Measurements from ENCODE around the gene MISP.

The MISP gene

GRCh38 chr19:746208-746819 lies 4.6 kb upstream of the MISP start:
- DNase-seq (ENCODE audit: low spot score): no peak

GRCh38 chr19:746956-747355 lies 4.0 kb upstream of the MISP start:
- DNase-seq (ENCODE audit: low spot score): no peak

GRCh38 chr19:747432-748273 lies 3.3 kb upstream of the MISP start:
- no peak for DNase-seq (ENCODE audit: low spot score)

GRCh38 chr19:748274-748598 lies 2.7 kb upstream of the MISP start:
- no peak for DNase-seq (ENCODE audit: low spot score)

- DNase-seq (ENCODE audit: low spot score): no peak
Measured at GRCh38 chr19:749811-750210, 1.1 kb upstream of the MISP start.

GRCh38 chr19:751501-752341 lies 809 bp downstream of the MISP start:
- no peak for DNase-seq (ENCODE audit: low spot score)

GRCh38 chr19:752652-753517 lies 2.0 kb downstream of the MISP start:
- peak; percentile 98 for DNase-seq (ENCODE audit: low spot score)

GRCh38 chr19:754530-754929 lies 3.6 kb downstream of the MISP start:
- DNase-seq (ENCODE audit: low spot score): no peak

GRCh38 chr19:755063-755462 lies 4.2 kb downstream of the MISP start:
- no peak for DNase-seq (ENCODE audit: low spot score)

- DNase-seq (ENCODE audit: low spot score): peak; percentile 52
Measured at GRCh38 chr19:756236-756635, 5.3 kb downstream of the MISP start.

GRCh38 chr19:756821-757688 lies 6.1 kb downstream of the MISP start:
- no peak for DNase-seq (ENCODE audit: low spot score)

GRCh38 chr19:757811-758668 lies 7.1 kb downstream of the MISP start:
- DNase-seq (ENCODE audit: low spot score): no peak

GRCh38 chr19:763181-763580 lies 12.3 kb downstream of the MISP start:
- DNase-seq (ENCODE audit: low spot score): no peak

GRCh38 chr19:763869-764268 lies 13.0 kb downstream of the MISP start:
- no peak for DNase-seq (ENCODE audit: low spot score)

GRCh38 chr19:764301-764700 lies 13.4 kb downstream of the MISP start:
- DNase-seq (ENCODE audit: low spot score): no peak

- no peak for DNase-seq (ENCODE audit: low spot score)
Measured at GRCh38 chr19:765179-765738, 14.3 kb downstream of the MISP start.

- DNase-seq (ENCODE audit: low spot score): no peak
Measured at GRCh38 chr19:768424-768823, 17.5 kb downstream of the MISP start.

GRCh38 chr19:769616-770015 lies 18.7 kb downstream of the MISP start:
- no peak for DNase-seq (ENCODE audit: low spot score)

GRCh38 chr19:771332-771785 lies 20.4 kb downstream of the MISP start:
- DNase-seq (ENCODE audit: low spot score): no peak

GRCh38 chr19:772063-772462 lies 21.2 kb downstream of the MISP start:
- no peak for DNase-seq (ENCODE audit: low spot score)

Measured in HuH-7.5 (cell line).